Suppressor macrophage treated with lipopolysaccharide for 4 hours (primary cell): ENCODE results near the gene MAP2K3.

ENCODE experiments used
- DNase-seq: peaks from one replicate; pipeline ENCODE4 v3.0.0-alpha.2; 2020

MAP2K3 gene

GRCh38 chr17:21282850-21283249, 1.7 kb upstream of the MAP2K3 start:
- no peak for DNase-seq

DNA sequence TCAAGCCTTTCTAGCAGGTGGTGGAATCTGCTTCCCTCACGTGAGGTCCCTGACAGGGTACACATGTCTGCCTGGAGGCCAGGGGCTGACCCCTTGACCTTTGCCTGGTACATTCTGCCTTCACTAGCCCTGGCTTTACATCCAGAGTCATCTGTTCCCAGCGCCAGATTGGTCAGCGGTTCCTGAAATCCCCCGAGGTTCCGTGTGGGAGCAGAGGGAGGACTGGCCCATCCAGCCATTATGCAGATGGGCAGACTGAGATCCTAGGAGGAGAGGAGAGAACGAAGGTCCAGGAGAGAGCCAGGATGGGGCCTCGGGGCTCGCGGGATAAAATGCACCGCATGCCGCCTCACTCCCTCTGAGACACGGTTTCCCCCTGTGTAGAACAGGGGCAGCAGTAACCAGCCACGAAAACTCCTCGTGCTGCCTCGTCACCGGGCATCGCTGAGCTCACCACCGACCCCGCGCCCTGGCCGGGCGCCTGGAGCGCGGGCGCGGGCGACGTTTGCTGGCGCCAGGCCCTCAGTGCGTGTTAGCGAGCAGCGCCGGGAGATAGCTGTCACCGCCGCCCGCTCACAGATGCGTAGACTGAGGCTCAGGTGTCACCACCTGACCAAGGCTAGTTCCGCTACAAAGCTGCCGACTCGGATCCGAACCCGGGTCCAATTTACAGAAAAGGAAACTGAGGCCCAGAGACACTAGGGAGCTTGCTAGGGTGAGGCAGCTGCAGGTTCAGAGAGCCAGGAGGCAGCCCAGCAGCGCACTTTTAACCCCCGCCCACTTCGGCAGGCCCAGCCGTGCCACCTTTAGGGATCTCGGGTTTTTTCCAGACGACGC, 811 bp upstream of the MAP2K3 start:
- peak; percentile 78 for DNase-seq

GRCh38 chr17:21285164-21286065, 904 bp downstream of the MAP2K3 start:
- peak; percentile 93 for DNase-seq

GRCh38 chr17:21286066-21286770, 1.7 kb downstream of the MAP2K3 start:
- peak; percentile 96 for DNase-seq

DNA sequence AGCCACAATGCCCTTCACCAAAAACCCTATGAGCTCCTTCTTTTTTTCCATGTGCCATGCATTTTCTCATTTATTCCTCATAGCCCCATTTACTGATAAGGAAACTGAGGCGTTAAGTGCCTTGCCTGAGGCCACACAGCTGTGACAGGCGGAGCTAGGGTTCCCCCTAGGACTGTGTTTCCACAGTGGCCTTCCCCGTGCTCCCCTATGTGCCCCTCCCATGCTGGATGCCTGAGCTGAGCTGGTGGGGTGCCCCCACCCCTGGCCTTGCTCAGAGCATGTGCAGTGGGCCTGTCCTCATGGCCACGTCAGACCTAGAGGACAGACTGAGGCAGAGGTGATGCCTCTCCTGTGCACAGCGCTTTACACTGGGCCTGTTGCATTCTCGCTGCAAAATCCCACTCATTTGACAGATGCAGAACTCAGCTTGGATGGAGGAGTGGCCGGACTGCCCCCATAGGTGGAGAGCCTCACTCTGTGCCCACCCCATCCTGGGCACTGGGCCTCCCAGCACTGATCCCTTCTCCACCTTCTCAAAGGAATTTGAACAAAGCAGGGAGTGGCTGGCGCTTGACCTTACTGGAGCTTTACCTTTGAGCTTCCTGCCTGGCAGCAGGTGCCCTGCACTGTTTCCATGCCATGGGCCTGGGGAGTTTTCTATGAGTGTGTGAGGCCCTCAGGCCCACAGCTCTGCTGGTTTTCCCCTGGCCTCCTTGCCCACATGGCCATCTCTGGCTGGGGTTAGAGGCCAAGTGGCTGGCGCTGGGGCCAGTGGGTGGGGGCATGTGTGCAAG, 2.6 kb downstream of the MAP2K3 start:
- DNase-seq, result peak; percentile 30

DNA sequence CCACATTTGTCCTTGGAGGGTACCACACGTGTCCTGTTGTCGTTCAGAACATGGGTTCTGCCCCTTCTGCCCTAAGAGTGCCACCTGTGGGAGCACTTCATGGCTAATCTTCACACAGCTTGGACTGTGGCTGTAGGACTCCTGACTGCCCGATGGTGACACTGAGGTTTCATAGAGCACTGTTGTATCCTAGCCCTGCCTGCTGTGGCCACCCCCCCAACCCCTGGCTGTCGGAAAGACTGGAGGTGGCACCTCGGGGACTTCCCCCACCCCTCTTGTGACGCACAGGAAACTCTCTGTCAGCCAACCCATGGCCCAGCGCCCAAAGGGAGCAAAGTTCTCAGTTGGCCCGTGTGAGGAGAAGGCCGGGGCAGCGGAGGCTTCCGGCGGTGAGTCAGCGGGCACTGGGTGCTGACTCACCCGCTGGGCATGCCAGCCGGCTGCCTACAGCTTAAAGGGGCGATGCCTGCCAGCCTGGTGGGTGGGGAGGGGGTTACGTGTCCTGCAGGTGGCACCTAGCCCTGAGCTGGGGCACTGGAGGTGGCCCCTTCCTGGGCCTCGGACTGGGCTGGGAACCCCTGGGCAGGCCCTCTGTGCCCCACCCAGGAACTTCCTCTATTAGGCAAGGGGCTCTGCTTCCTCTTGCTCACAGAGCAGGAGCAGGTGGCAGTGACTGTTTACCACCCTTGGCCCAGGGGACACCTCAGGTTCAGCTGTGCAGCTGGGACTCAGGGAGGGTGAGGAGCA, 3.4 kb downstream of the MAP2K3 start:
- peak; percentile 99 for DNase-seq

- no peak for DNase-seq
Observed at GRCh38 chr17:21288571-21289017, 4.1 kb downstream of the MAP2K3 start.

DNA sequence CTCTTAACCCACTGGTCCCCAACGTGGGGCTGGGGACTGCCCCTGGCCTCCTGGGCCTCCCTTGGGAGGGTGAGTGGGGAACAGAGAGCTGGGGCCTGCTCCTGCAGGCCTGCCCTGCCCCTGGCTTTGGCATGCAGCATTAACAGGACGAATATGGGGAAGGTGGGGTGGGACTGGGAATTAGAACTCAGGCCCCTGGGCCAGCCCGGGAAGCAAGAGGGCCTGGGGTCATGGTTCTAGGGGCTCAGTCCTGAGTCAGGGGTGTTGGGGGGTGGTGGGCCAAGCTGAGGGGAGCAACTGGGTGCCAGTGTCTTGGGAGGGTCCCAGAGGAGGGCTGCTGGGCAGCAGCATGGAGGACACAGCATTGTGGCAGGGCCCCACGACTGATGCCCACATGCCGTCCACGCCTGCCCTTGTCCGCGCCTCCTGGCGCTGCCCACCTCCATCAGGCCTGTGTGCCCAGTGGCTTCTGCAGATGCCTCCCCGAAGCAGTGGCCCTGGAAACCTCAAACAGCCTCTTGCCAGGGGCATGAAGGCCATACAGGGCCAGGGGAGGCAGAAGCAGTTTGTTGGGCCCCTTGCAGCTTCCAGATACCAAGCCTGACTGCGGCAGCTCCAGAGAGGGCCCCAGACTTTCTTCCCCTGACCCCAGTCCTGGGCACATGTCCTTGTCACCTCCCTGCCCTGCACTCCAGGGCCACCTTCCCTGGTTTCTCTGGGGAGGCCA, 4.8 kb downstream of the MAP2K3 start:
- DNase-seq, result no peak

DNA sequence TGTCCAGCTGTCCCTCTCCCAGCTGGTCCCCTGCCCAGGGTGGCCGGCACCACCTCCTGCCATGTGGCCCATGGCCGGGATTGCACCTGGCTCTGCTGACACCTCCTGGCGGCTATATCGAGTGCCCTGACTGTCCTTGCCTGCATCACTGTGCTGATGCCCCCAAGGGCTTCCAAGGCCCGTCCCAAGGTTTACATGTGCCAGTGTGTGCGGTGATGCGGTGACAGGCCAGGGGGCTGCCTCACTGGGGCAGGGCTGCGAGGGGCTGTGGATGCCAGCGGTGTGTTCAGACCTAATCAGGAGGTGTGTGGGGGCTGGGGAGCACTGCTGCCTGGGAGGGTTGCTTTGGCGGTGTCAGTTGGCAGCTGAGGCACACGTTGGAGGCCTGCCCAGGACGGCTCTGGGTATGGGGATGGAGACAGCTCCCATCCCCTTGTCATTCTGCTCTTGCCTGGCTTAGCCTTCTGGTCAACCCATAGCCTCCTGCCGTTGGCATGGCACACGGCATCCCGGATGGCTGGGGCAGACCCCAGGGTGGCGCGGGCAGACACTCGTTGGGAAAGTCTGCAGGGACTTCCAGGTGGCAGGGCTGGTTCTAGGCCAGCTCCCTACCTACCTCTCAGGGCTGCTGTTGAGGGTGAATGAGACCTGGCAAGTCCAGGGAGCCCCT, 5.5 kb downstream of the MAP2K3 start:
- DNase-seq, result no peak

GRCh38 chr17:21291357-21291756, 6.8 kb downstream of the MAP2K3 start:
- no peak for DNase-seq

- DNase-seq, result no peak
Observed at GRCh38 chr17:21291862-21292261, 7.4 kb downstream of the MAP2K3 start.

- DNase-seq, result no peak
Observed at GRCh38 chr17:21292867-21293830, 8.6 kb downstream of the MAP2K3 start.

- no peak for DNase-seq
Observed at GRCh38 chr17:21293831-21294210, 9.3 kb downstream of the MAP2K3 start.

DNA sequence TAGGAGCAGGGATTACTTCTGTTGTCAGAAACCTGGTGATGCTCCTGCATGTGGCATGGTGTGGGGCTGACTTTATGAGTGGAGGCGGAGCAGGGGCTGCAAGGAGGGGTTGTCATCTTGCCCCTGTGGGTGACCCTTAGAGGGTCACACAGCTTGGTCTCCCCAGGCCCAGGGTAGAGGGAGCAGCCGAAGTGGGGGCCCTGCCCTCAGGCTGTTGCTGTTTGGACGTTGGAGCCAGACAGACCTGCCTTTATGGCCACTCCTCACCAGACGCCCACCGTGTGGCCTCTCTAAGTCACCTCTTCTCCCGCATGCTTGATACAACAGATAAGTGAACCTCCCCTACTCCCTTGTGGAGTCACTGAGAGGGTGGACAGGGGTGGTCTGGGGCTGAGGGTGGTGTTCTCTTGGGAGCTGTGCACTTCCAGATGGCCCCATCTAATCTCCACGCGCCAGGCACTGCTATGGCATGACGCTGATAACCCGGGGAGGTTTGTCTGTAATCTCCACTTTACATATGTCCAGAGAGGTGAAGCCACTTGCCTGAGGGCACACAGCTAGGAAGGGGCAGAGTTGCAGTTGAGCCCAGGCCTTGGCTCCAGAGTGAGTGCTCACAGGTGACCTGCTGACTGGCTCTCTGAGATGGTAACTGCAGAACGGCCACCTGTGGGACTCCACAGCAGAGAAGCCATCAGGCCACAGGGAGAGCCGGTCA, 10.0 kb downstream of the MAP2K3 start:
- DNase-seq, result no peak

DNA sequence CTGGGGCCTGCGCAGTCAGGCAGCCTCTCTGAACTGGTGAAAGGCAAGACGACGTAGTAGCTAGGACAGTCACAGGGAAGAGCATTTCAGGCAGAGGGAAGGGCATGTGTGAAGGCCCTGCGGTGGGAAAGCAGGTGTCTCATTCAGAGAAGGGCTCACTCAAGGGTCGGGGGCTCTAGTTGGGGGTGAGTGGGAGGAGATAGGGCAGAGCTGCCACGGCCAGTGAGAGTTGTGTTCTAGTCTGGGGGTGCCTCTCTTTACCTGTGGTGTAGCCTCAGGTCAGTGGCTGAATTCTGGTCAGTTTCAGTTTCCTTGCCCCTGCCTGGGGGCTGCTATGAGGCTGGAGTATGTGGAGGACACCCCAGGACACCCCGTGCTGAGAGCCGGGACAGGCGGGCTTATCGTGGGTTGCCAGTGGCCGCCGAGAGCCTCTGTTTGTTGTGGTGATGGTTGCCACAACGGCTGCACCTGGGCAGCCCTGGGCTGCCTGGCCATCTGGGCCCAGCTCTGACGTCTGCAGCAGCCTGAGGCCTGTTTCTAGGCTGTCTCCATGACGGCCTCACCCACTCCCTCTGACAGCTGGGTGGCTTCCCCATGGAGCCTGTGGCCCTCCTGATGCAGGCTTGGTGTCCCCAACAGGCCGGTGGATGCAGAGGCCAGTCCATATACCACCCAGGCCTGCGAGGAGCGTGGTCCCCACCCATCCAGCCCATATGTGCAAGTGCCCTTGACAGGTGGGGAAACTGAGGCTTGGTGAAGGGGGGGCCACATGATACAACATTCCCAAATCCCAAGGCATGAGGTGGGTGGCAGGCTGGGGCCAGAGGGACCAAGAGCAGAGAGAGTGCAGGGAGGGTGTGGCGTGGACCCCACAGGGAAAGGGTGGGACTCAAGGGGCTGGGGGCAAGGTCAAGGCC, 10.8 kb downstream of the MAP2K3 start:
- no peak for DNase-seq

GRCh38 chr17:21296097-21297025, 11.8 kb downstream of the MAP2K3 start:
- DNase-seq, result no peak
